H9 (cell line): ENCODE measurements around the gene SOCS6. TPM values are rescaled to one million over a fixed set of nuclear protein-coding genes. Genes with fewer than 3 reads are reported as not detected.

Source experiments
- DNase-seq: peaks from one replicate; pipeline ENCODE4 v3.0.0-alpha.2; 2017
- H2AFZ ChIP-seq: one replicate; pipeline ENCODE4 v1.6.1; 2013; ENCODE audit warnings: mild to moderate bottlenecking, low read length, control low read depth, moderate library complexity
- H2AK5ac ChIP-seq: 2 replicates; pipeline ENCODE4 v1.6.1; 2013; ENCODE audit warnings: low read length, control low read depth, mixed read lengths; ENCODE audit not compliant: insufficient read length
- H2BK120ac ChIP-seq: one replicate; pipeline ENCODE4 v1.6.1; 2013; ENCODE audit warnings: low read depth, mild to moderate bottlenecking, low read length, control low read depth, inconsistent platforms; ENCODE audit not compliant: poor library complexity, severe bottlenecking
- H2BK12ac ChIP-seq: 2 replicates; pipeline ENCODE4 v1.6.1; 2013; ENCODE audit warnings: low read length, control low read depth, mixed read lengths, low read depth; ENCODE audit not compliant: insufficient read length
- H2BK15ac ChIP-seq: 2 replicates; pipeline ENCODE4 v1.6.1; 2013; ENCODE audit warnings: low read depth, low read length, control low read depth
- H2BK20ac ChIP-seq: one replicate; pipeline ENCODE4 v1.6.1; 2013; ENCODE audit warnings: low read depth, mild to moderate bottlenecking, low read length, control low read depth, inconsistent platforms; ENCODE audit not compliant: poor library complexity, severe bottlenecking
- H2BK5ac ChIP-seq: 2 replicates; pipeline ENCODE4 v1.6.1; 2013; ENCODE audit warnings: low read length, control low read depth, mixed read lengths; ENCODE audit not compliant: insufficient read length
- H3K14ac ChIP-seq: 2 replicates; pipeline ENCODE4 v1.6.1; 2013; ENCODE audit warnings: low read length, control low read depth; ENCODE audit not compliant: insufficient read depth
- H3K18ac ChIP-seq: 2 replicates; pipeline ENCODE4 v1.6.1; 2013; ENCODE audit warnings: low read depth, mild to moderate bottlenecking, mixed read lengths, low read length, control low read depth; ENCODE audit not compliant: insufficient read length
- H3K23ac ChIP-seq: 2 replicates; pipeline ENCODE4 v1.6.1; 2013; ENCODE audit warnings: low read length, control low read depth, mixed read lengths, low read depth; ENCODE audit not compliant: insufficient read length
- H3K23me2 ChIP-seq: 2 replicates; pipeline ENCODE4 v1.6.1; 2013; ENCODE audit warnings: low read depth, mild to moderate bottlenecking, mixed read lengths, low read length, control low read depth; ENCODE audit not compliant: insufficient read length, poor library complexity, severe bottlenecking
- H3K27ac ChIP-seq: 2 replicates; pipeline ENCODE4 v1.5.1; 2013; ENCODE audit warnings: low read length, control low read depth, mixed read lengths, low read depth; ENCODE audit not compliant: insufficient read length
- H3K27me3 ChIP-seq: 2 replicates; pipeline ENCODE4 v1.6.1; 2013; ENCODE audit warnings: low read length, control low read depth, inconsistent platforms; ENCODE audit not compliant: insufficient read depth
- H3K4ac ChIP-seq: 2 replicates; pipeline ENCODE4 v1.6.1; 2013; ENCODE audit warnings: low read depth, mild to moderate bottlenecking, control low read depth, inconsistent platforms, low read length, moderate library complexity
- H3K4me1 ChIP-seq: 2 replicates; pipeline ENCODE4 v1.6.1; 2013; ENCODE audit warnings: low read length, control low read depth, inconsistent platforms; ENCODE audit not compliant: insufficient read depth
- H3K4me2 ChIP-seq: 2 replicates; pipeline ENCODE4 v1.6.1; 2013; ENCODE audit warnings: low read length, control low read depth, mixed read lengths; ENCODE audit not compliant: insufficient read length, insufficient read depth
- H3K56ac ChIP-seq: 2 replicates; pipeline ENCODE4 v1.6.1; 2013; ENCODE audit warnings: low read depth, mild to moderate bottlenecking, mixed read lengths, low read length, control low read depth; ENCODE audit not compliant: insufficient read length
- H3K79me1 ChIP-seq: 2 replicates; pipeline ENCODE4 v1.6.1; 2013; ENCODE audit warnings: low read depth, mild to moderate bottlenecking, moderate library complexity, low read length, control low read depth, inconsistent platforms; ENCODE audit not compliant: insufficient read depth, poor library complexity, severe bottlenecking
- H3K79me2 ChIP-seq: 2 replicates; pipeline ENCODE4 v1.6.1; 2013; ENCODE audit warnings: low read length, control low read depth, inconsistent platforms; ENCODE audit not compliant: insufficient read depth
- H3K9ac ChIP-seq: 2 replicates; pipeline ENCODE4 v1.6.1; 2013; ENCODE audit warnings: low read length, control low read depth, mixed read lengths; ENCODE audit not compliant: insufficient read length; ENCODE audit errors: extremely low read depth
- H3K9me3 ChIP-seq: one replicate; pipeline ENCODE4 v1.6.1; 2013; ENCODE audit warnings: low read depth, low read length, inconsistent platforms; ENCODE audit not compliant: control insufficient read depth
- H3T11ph ChIP-seq: one replicate; pipeline ENCODE4 v1.6.1; 2013; ENCODE audit warnings: mild to moderate bottlenecking, low read length, control low read depth, inconsistent platforms
- H4K20me1 ChIP-seq: one replicate; pipeline ENCODE4 v1.6.1; 2013; ENCODE audit not compliant: control insufficient read depth, insufficient read length, insufficient read depth
- H4K5ac ChIP-seq: 2 replicates; pipeline ENCODE4 v1.6.1; 2013; ENCODE audit warnings: low read depth, mild to moderate bottlenecking, mixed read lengths, low read length, control low read depth; ENCODE audit not compliant: insufficient read length
- H4K8ac ChIP-seq: replicated peaks from 2 replicates; pipeline ENCODE4 v1.6.1; 2013; ENCODE audit warnings: low read length, control low read depth, mixed read lengths, low read depth; ENCODE audit not compliant: insufficient read length
- H4K91ac ChIP-seq: 2 replicates; pipeline ENCODE4 v1.6.1; 2013; ENCODE audit warnings: low read depth, mild to moderate bottlenecking, moderate library complexity, mixed read lengths, low read length, control low read depth; ENCODE audit not compliant: insufficient read length
- H3K27ac Mint-ChIP-seq, 3 experiments: 2 replicates in 2 of 3; 3 replicates in 1 of 3; pipeline ENCODE4 v1.8.0; 2020 to 2021; ENCODE audit warnings: mixed read lengths in 3 of 3, mild to moderate bottlenecking in 1 of 3, moderate library complexity in 1 of 3
- H3K27me3 Mint-ChIP-seq: 2 replicates; pipeline ENCODE4 v1.8.0; 2021; ENCODE audit warnings: low read depth, mild to moderate bottlenecking, moderate library complexity, mixed read lengths
- H3K36me3 Mint-ChIP-seq, 3 experiments: 2 replicates in 2 of 3; 3 replicates in 1 of 3; pipeline ENCODE4 v1.8.0; 2020 to 2021; ENCODE audit warnings: low read depth in 3 of 3, mixed read lengths in 3 of 3; ENCODE audit not compliant: insufficient read depth in 1 of 3
- H3K4me1 Mint-ChIP-seq, 2 experiments: 2 replicates each; pipeline ENCODE4 v1.8.0; 2020; ENCODE audit warnings: mixed read lengths in 2 of 2
- H3K4me3 Mint-ChIP-seq, 2 experiments: 2 replicates in 1 of 2; 3 replicates in 1 of 2; pipeline ENCODE4 v1.8.0; 2020 to 2021; ENCODE audit warnings: mild to moderate bottlenecking in 2 of 2, mixed read lengths in 2 of 2, moderate library complexity in 1 of 2
- H3K9me3 Mint-ChIP-seq, 2 experiments: 2 replicates in 1 of 2; 3 replicates in 1 of 2; pipeline ENCODE4 v1.8.0; 2020; ENCODE audit warnings: mild to moderate bottlenecking in 2 of 2, mixed read lengths in 2 of 2, moderate library complexity in 1 of 2
- CTCF ChIP-seq: fragments of 200-600 bp; sonication (generic); conservative IDR thresholded peaks from 3 replicates; pipeline ENCODE4 v1.8.0; 2021; ENCODE audit warnings: antibody characterized with exemption, mild to moderate bottlenecking
- WGBS: extraction: QIAGEN DNeasy Blood & Tissue Kit; methylation state at CpG from one replicate; pipeline ENCODE4 v1.1.7; 2013; ENCODE audit warnings: missing lambda C conversion rate, low lambda C conversion rate, mixed read lengths; ENCODE audit not compliant: insufficient read length; ENCODE audit errors: extremely low coverage; 5-methylcytosine and 5-hydroxymethylcytosine counted together
- total RNA-seq: library from RNA; stranded (reverse); gene quantifications from 2 replicates; pipeline ENCODE4 v1.2.1, GENCODE V29; 2021

SOCS6 gene
- total RNA-seq, 1 experiment from 2014 or later = 24.5 TPM

- Histone ChIP-seq H3K18ac (no peak overlapping the region), H2BK120ac (no peak overlapping the region), H3K56ac (no peak overlapping the region), H3K9ac (no peak overlapping the region), H4K20me1 (no peaks in the 10 kb centered on the region), H4K8ac (no peak overlapping the region), H2AFZ (no peak overlapping the region), H3K14ac (no peak overlapping the region), H2AK5ac (no peak overlapping the region), H3T11ph (no peak overlapping the region), H3K9me3 (no peaks in the 10 kb centered on the region), H3K4me1 (peaks cover 2% of the 10 kb centered on the region; the same call in 1 of the 2 replicates), H3K79me1 (no peaks in the 10 kb centered on the region), H2BK20ac (no peak overlapping the region), H2BK5ac (no peak overlapping the region), H4K91ac (no peak overlapping the region), H3K23ac (no peak overlapping the region), H3K27ac (no peak overlapping the region), H4K5ac (no peak overlapping the region), H3K4me2 (no peak overlapping the region), H2BK15ac (no peak overlapping the region), H2BK12ac (no peak overlapping the region), H3K23me2 (no peaks in the 10 kb centered on the region), H3K27me3 (no peaks in the 10 kb centered on the region), H3K4ac (no peak overlapping the region), H3K79me2 (no peaks in the 10 kb centered on the region)
- H3K9me3 Mint-ChIP-seq = peaks cover 5% of the 10 kb centered on the region in 2 experiments
- H3K4me3 Mint-ChIP-seq = no peak overlapping the region
- H3K27me3 Mint-ChIP-seq = no peaks in the 10 kb centered on the region
- H3K36me3 Mint-ChIP-seq = peaks cover 10 to 22% (median 13%) of the 10 kb centered on the region in 3 experiments
- peaks cover 26 to 27% of the 10 kb centered on the region in 2 experiments for H3K4me1 Mint-ChIP-seq
- H3K27ac Mint-ChIP-seq = no peak overlapping the region
- no peak for TF ChIP-seq CTCF
- no CpG with 5 or more reads among the region's 2 CpGs for WGBS
- no peak for DNase-seq
Observed at GRCh38 chr18:70354771-70355170, 65.9 kb downstream of the SOCS6 start.
